HEK293 (cell line): ENCODE results near the gene SLC35G2.

Experiments
- CTCF ChIA-PET: fragments of 350-600 bp; formaldehyde crosslinking; extraction: SDS; loops from one replicate; lab custom pipeline; 2021; ENCODE audit warnings: antibody characterized with exemption; lab: Yijun Ruan, JAX
- POLR2A ChIA-PET: fragments of 300-600 bp; formaldehyde crosslinking; extraction: SDS; loops from one replicate; lab custom pipeline; 2020; ENCODE audit warnings: antibody characterized with exemption, inconsistent platforms; lab: Yijun Ruan, JAX
- H3K27ac ChIP-seq: fragments of 200-500 bp; sonication (Bioruptor generic); 2 replicates; pipeline ENCODE4 v1.5.1; 2014; ENCODE audit warnings: low read depth, low read length, control low read depth, inconsistent platforms; ENCODE audit errors: extremely low read depth
- H3K36me3 ChIP-seq, 2 experiments: fragments of 200-500 bp in 1 of 2; sonication (Bioruptor generic) in 1 of 2; 1 replicate in 1 of 2; 2 replicates in 1 of 2; pipeline ENCODE4 v1.5.1; 2014 to 2017; ENCODE audit warnings: inconsistent platforms in 2 of 2, low read length in 2 of 2; ENCODE audit not compliant: control insufficient read depth in 2 of 2, insufficient read depth in 1 of 2
- H3K4me1 ChIP-seq: fragments of 200-500 bp; sonication (Bioruptor generic); 2 replicates; pipeline ENCODE4 v1.5.1; 2014; ENCODE audit warnings: mild to moderate bottlenecking, low read length, inconsistent platforms; ENCODE audit not compliant: control insufficient read depth, insufficient read depth
- H3K4me3 ChIP-seq: 2 replicates; pipeline ENCODE4 v1.5.1; 2011; ENCODE audit warnings: low read depth, mild to moderate bottlenecking, control low read depth, low read length, moderate library complexity
- H3K9me3 ChIP-seq: fragments of 200-500 bp; sonication (Bioruptor generic); 2 replicates; pipeline ENCODE4 v1.5.1; 2014; ENCODE audit warnings: low read depth, low read length, inconsistent platforms; ENCODE audit not compliant: control insufficient read depth, insufficient read depth
- ATF2 ChIP-seq: fragments of 450-650 bp; formaldehyde crosslinking; IDR thresholded peaks from 2 replicates; pipeline ENCODE4 v1.5.1; 2016; ENCODE audit warnings: missing biosample characterization, missing genetic modification characterization, low read depth
- EGR2 ChIP-seq: fragments of 450-650 bp; formaldehyde crosslinking; IDR thresholded peaks from 2 replicates; pipeline ENCODE4 v1.5.1; 2016; ENCODE audit warnings: low read depth, missing biosample characterization, missing genetic modification characterization
- GLIS1 ChIP-seq: fragments of 450-650 bp; formaldehyde crosslinking; IDR thresholded peaks from 2 replicates; pipeline ENCODE4 v1.5.1; 2016; ENCODE audit warnings: missing biosample characterization, missing genetic modification characterization
- OSR2 ChIP-seq: fragments of 450-650 bp; formaldehyde crosslinking; IDR thresholded peaks from 2 replicates; pipeline ENCODE4 v1.5.1; 2016; ENCODE audit warnings: missing biosample characterization, missing genetic modification characterization
- PATZ1 ChIP-seq: fragments of 450-650 bp; formaldehyde crosslinking; IDR thresholded peaks from 2 replicates; pipeline ENCODE4 v1.5.1; 2016; ENCODE audit warnings: missing biosample characterization, missing genetic modification characterization
- PRDM2 ChIP-seq: fragments of 450-650 bp; formaldehyde crosslinking; IDR thresholded peaks from 2 replicates; pipeline ENCODE4 v1.5.1; 2016; ENCODE audit warnings: missing biosample characterization, missing genetic modification characterization, borderline replicate concordance
- YY2 ChIP-seq: fragments of 450-650 bp; formaldehyde crosslinking; IDR thresholded peaks from 2 replicates; pipeline ENCODE4 v1.5.1; 2016; ENCODE audit warnings: missing biosample characterization, missing genetic modification characterization
- ZBTB44 ChIP-seq: fragments of 450-650 bp; IDR thresholded peaks from 2 replicates; pipeline ENCODE4 v1.5.1; 2018; ENCODE audit warnings: missing biosample characterization, mild to moderate bottlenecking, missing genetic modification characterization
- ZIC2 ChIP-seq: fragments of 450-650 bp; formaldehyde crosslinking; IDR thresholded peaks from 2 replicates; pipeline ENCODE4 v1.5.1; 2016; ENCODE audit warnings: missing biosample characterization, missing genetic modification characterization
- ZNF169 ChIP-seq: fragments of 450-650 bp; formaldehyde crosslinking; IDR thresholded peaks from 2 replicates; pipeline ENCODE4 v1.5.1; 2016; ENCODE audit warnings: missing biosample characterization, missing genetic modification characterization
- ZNF335 ChIP-seq: fragments of 450-650 bp; formaldehyde crosslinking; conservative IDR thresholded peaks from 2 replicates; pipeline ENCODE4 v1.5.1; 2016; ENCODE audit warnings: missing biosample characterization, missing genetic modification characterization
- ZNF350 ChIP-seq: fragments of 450-650 bp; formaldehyde crosslinking; IDR thresholded peaks from 2 replicates; pipeline ENCODE4 v1.5.0; 2017; ENCODE audit warnings: missing biosample characterization, mild to moderate bottlenecking, missing genetic modification characterization
- ZNF366 ChIP-seq: fragments of 450-650 bp; formaldehyde crosslinking; conservative IDR thresholded peaks from 2 replicates; pipeline ENCODE4 v1.5.1; 2016; ENCODE audit warnings: missing biosample characterization, missing genetic modification characterization
- ZNF416 ChIP-seq: fragments of 450-650 bp; formaldehyde crosslinking; IDR thresholded peaks from 2 replicates; pipeline ENCODE4 v1.5.1; 2016; ENCODE audit warnings: missing biosample characterization, missing genetic modification characterization
- ZNF473 ChIP-seq: fragments of 450-650 bp; formaldehyde crosslinking; IDR thresholded peaks from 2 replicates; pipeline ENCODE4 v1.5.1; 2017; ENCODE audit warnings: missing biosample characterization, missing genetic modification characterization
- ZNF501 ChIP-seq: fragments of 450-650 bp; formaldehyde crosslinking; IDR thresholded peaks from 2 replicates; pipeline ENCODE4 v1.5.1; 2016; ENCODE audit warnings: missing biosample characterization, missing genetic modification characterization
- ZNF513 ChIP-seq: fragments of 450-650 bp; IDR thresholded peaks from 2 replicates; pipeline ENCODE4 v1.5.1; 2018; ENCODE audit warnings: missing biosample characterization, missing genetic modification characterization
- ZNF558 ChIP-seq: fragments of 450-650 bp; formaldehyde crosslinking; IDR thresholded peaks from 2 replicates; pipeline ENCODE4 v1.5.1; 2016; ENCODE audit warnings: missing biosample characterization, missing genetic modification characterization
- ZNF571 ChIP-seq: fragments of 450-650 bp; formaldehyde crosslinking; IDR thresholded peaks from 2 replicates; pipeline ENCODE4 v1.5.0; 2017; ENCODE audit warnings: missing biosample characterization, missing genetic modification characterization
- ZNF626 ChIP-seq: fragments of 450-650 bp; sonication (Bioruptor Pico); formaldehyde crosslinking; IDR thresholded peaks from 2 replicates; pipeline ENCODE4 v1.5.1; 2018; ENCODE audit warnings: missing biosample characterization, missing genetic modification characterization, inconsistent platforms
- ZNF660 ChIP-seq: fragments of 450-650 bp; IDR thresholded peaks from 2 replicates; pipeline ENCODE4 v1.5.1; 2018; ENCODE audit warnings: missing biosample characterization, mild to moderate bottlenecking, missing genetic modification characterization
- ZNF677 ChIP-seq: fragments of 450-650 bp; IDR thresholded peaks from 2 replicates; pipeline ENCODE4 v1.5.0; 2018; ENCODE audit warnings: missing biosample characterization, mild to moderate bottlenecking, missing genetic modification characterization, moderate library complexity
- ZNF830 ChIP-seq: fragments of 450-650 bp; IDR thresholded peaks from 2 replicates; pipeline ENCODE4 v1.5.0; 2018; ENCODE audit warnings: missing biosample characterization, missing genetic modification characterization, low read depth, mild to moderate bottlenecking, moderate library complexity

SLC35G2 gene

GRCh38 chr3:136804141-136804540 lies 14.8 kb upstream of the SLC35G2 start (continued):
- TF ChIP-seq PATZ1 (tag by site-specific recombination) (no peak), ZNF169 (tag by site-specific recombination) (no peak)

- CTCF ChIA-PET = no interaction called here
- H3K4me1 ChIP-seq = peaks cover 8% of the 10 kb centered on the region; the same call in 1 of the 2 replicates
- H3K36me3 ChIP-seq = no peaks in the 10 kb centered on the region
- POLR2A ChIA-PET = no interaction called here
- no peaks in the 10 kb centered on the region for H3K9me3 ChIP-seq
- no peak overlapping the region for H3K27ac ChIP-seq
- TF ChIP-seq ZNF473 (tag by site-specific recombination) = no peak
- TF ChIP-seq ZNF626 = no peak
- TF ChIP-seq ZNF660 (tag by site-specific recombination) = no peak
- TF ChIP-seq ZNF416 (tag by site-specific recombination) = no peak
- TF ChIP-seq ATF2 (tag by site-specific recombination) = no peak
- H3K4me3 ChIP-seq = no peak overlapping the region
Measured at GRCh38 chr3:136804813-136805212, 14.1 kb upstream of the SLC35G2 start.

GRCh38 chr3:136805795-136806194 lies 13.1 kb upstream of the SLC35G2 start:
- CTCF ChIA-PET = no interaction called here
- Histone ChIP-seq H3K4me3 (no peak overlapping the region), H3K9me3 (no peaks in the 10 kb centered on the region), H3K36me3 (no peaks in the 10 kb centered on the region), H3K4me1 (peaks cover 8% of the 10 kb centered on the region; the same call in 1 of the 2 replicates), H3K27ac (no peak overlapping the region)
- POLR2A ChIA-PET = no interaction called here
- no peak for TF ChIP-seq ZNF558
- no peak for TF ChIP-seq ZNF830 (tag by site-specific recombination)
- no peak for TF ChIP-seq ZNF366 (tag by site-specific recombination)
- TF ChIP-seq ZIC2 = no peak
- TF ChIP-seq ZNF513 (tag by site-specific recombination) = no peak
- TF ChIP-seq YY2 (tag by site-specific recombination) = no peak
- TF ChIP-seq EGR2 (tag by site-specific recombination) = no peak
- TF ChIP-seq ZNF501 (tag by site-specific recombination) = no peak
- no peak for TF ChIP-seq OSR2 (tag by site-specific recombination)
- no peak for TF ChIP-seq ZNF350 (tag by site-specific recombination)
- TF ChIP-seq PRDM2 = no peak
- TF ChIP-seq GLIS1 (tag by site-specific recombination) = no peak
- no peak for TF ChIP-seq ZNF335
- TF ChIP-seq ZBTB44 (tag by site-specific recombination) = no peak
- no peak for TF ChIP-seq ZNF677 (tag by site-specific recombination)
- TF ChIP-seq ZNF571 (tag by site-specific recombination) = no peak
